WTC11 (cell line): ENCODE data around the gene MRPL9. TPM values are rescaled to one million over a fixed set of nuclear protein-coding genes. Genes with fewer than 3 reads are reported as not detected.

ENCODE experiments used
- ATAC-seq: fragments of 200-7000 bp; cut with Tn5 transposase; 2 replicates; pipeline ENCODE4 v1.10.0; 2021; ENCODE audit warnings: mild to moderate bottlenecking, moderate library complexity
- CTCF ChIA-PET: fragments of 300-600 bp; sonication (Branson Sonifier 250); formaldehyde crosslinking; loops from one replicate; lab custom pipeline; 2021; ENCODE audit warnings: antibody characterized with exemption; lab: Charles Lee
- POLR2A ChIA-PET: fragments of 350-600 bp; sonication (Branson Sonifier 250); formaldehyde crosslinking; loops from one replicate; lab custom pipeline; 2021; ENCODE audit warnings: antibody characterized with exemption; lab: Charles Lee
- DNase-seq: peaks from one replicate; pipeline ENCODE4 v3.0.0; 2021; ENCODE audit warnings: low spot score
- H3K27ac Mint-ChIP-seq: 2 replicates; pipeline ENCODE4 v1.8.0; 2021; ENCODE audit warnings: mixed read lengths
- H3K27me3 Mint-ChIP-seq: 2 replicates; pipeline ENCODE4 v1.8.0; 2021; ENCODE audit warnings: low read depth, mild to moderate bottlenecking, moderate library complexity, mixed read lengths
- H3K36me3 Mint-ChIP-seq: 2 replicates; pipeline ENCODE4 v1.8.0; 2021; ENCODE audit warnings: mixed read lengths
- H3K4me1 Mint-ChIP-seq: 2 replicates; pipeline ENCODE4 v1.8.0; 2022; ENCODE audit warnings: mixed read lengths
- H3K4me3 Mint-ChIP-seq: 2 replicates; pipeline ENCODE4 v1.8.0; 2021; ENCODE audit warnings: mild to moderate bottlenecking, moderate library complexity, mixed read lengths
- H3K9me3 Mint-ChIP-seq: 2 replicates; pipeline ENCODE4 v1.8.0; 2021; ENCODE audit warnings: mixed read lengths
- ARID4B ChIP-seq: sonication (generic); formaldehyde crosslinking; IDR thresholded peaks from 2 replicates; pipeline ENCODE4 v1.8.0; 2023; ENCODE audit warnings: missing genetic modification reagents, mild to moderate bottlenecking, borderline replicate concordance
- ATF3 ChIP-seq: sonication (generic); formaldehyde crosslinking; conservative IDR thresholded peaks from 2 replicates; pipeline ENCODE4 v1.8.1; 2022; ENCODE audit warnings: mild to moderate bottlenecking, missing genetic modification reagents
- ERG ChIP-seq: fragments of 250-450 bp; sonication (Bioruptor Pico); IDR thresholded peaks from 2 replicates; pipeline ENCODE4 v1.8.0; 2021; ENCODE audit warnings: mild to moderate bottlenecking
- ETV6 ChIP-seq: sonication (generic); formaldehyde crosslinking; IDR thresholded peaks from 2 replicates; pipeline ENCODE4 v1.8.1; 2022; ENCODE audit warnings: mild to moderate bottlenecking, missing genetic modification reagents
- FOXK1 ChIP-seq: sonication (generic); formaldehyde crosslinking; IDR thresholded peaks from 2 replicates; pipeline ENCODE4 v1.8.0; 2022; ENCODE audit warnings: mild to moderate bottlenecking, moderate library complexity, missing genetic modification reagents
- GTF2I ChIP-seq: fragments of 250-450 bp; sonication (Bioruptor Pico); conservative IDR thresholded peaks from 2 replicates; pipeline ENCODE4 v1.4.0; 2021; ENCODE audit warnings: mild to moderate bottlenecking
- IRF1 ChIP-seq: sonication (generic); formaldehyde crosslinking; IDR thresholded peaks from 2 replicates; pipeline ENCODE4 v1.8.0; 2023; ENCODE audit warnings: missing genetic modification reagents
- NR2C2 ChIP-seq: sonication (generic); formaldehyde crosslinking; IDR thresholded peaks from 2 replicates; pipeline ENCODE4 v1.8.0; 2022; ENCODE audit warnings: mild to moderate bottlenecking, missing genetic modification reagents
- TCF7 ChIP-seq: sonication (generic); formaldehyde crosslinking; IDR thresholded peaks from 2 replicates; pipeline ENCODE4 v1.8.0; 2022; ENCODE audit warnings: mild to moderate bottlenecking, low read depth, missing genetic modification reagents, moderate library complexity
- ZNF263 ChIP-seq: sonication (generic); formaldehyde crosslinking; IDR thresholded peaks from 2 replicates; pipeline ENCODE4 v1.8.1; 2022; ENCODE audit warnings: low read depth, mild to moderate bottlenecking, moderate library complexity, missing genetic modification reagents
- ZNF512 ChIP-seq: sonication (generic); formaldehyde crosslinking; IDR thresholded peaks from 2 replicates; pipeline ENCODE4 v1.8.1; 2022; ENCODE audit warnings: missing genetic modification reagents, borderline replicate concordance
- total RNA-seq: library from RNA; stranded (reverse); gene quantifications from 3 replicates; pipeline ENCODE4 v1.2.3, GENCODE V29; 2021

The MRPL9 gene
- total RNA-seq, 1 experiment from 2014 or later, result 99.3 TPM

- ChIA-PET POLR2A (no interaction called here), CTCF (interaction anchor here (1.1 kb wide), 1 partner anchor 93 kb away, joined by 4 read pairs; the partner anchor contains the start of gene CELF3)
- peak overlapping the region; percentile 55 for H3K27ac Mint-ChIP-seq
- no peak for TF ChIP-seq TCF7 (CRISPR knock-in tag)
- H3K27me3 Mint-ChIP-seq, result peaks cover 2% of the 10 kb centered on the region
- no peak overlapping the region for H3K4me3 Mint-ChIP-seq
- H3K9me3 Mint-ChIP-seq, result no peaks in the 10 kb centered on the region
- H3K4me1 Mint-ChIP-seq, result peaks cover 14% of the 10 kb centered on the region
- ATAC-seq (no peak), DNase-seq (no peak)
- H3K36me3 Mint-ChIP-seq, result no peaks in the 10 kb centered on the region
Observed at GRCh38 chr1:151809290-151809984, 46.1 kb upstream of the MRPL9 start.

- Mint-ChIP-seq H3K4me1 (peaks cover 12% of the 10 kb centered on the region), H3K27ac (no peak overlapping the region), H3K9me3 (no peaks in the 10 kb centered on the region), H3K4me3 (no peak overlapping the region), H3K27me3 (peaks cover 4% of the 10 kb centered on the region), H3K36me3 (no peaks in the 10 kb centered on the region)
- ChIA-PET CTCF (no interaction called here), POLR2A (no interaction called here)
- no peak for ATAC-seq
- no peak for DNase-seq
- TF ChIP-seq FOXK1 (CRISPR knock-in tag), result no peak
- no peak for TF ChIP-seq GTF2I (CRISPR knock-in tag)
- TF ChIP-seq ETV6 (CRISPR knock-in tag), result no peak
- TF ChIP-seq ERG (CRISPR knock-in tag), result no peak
- no peak for TF ChIP-seq ATF3 (CRISPR knock-in tag)
Observed at GRCh38 chr1:151807766-151808165, 44.5 kb upstream of the MRPL9 start.

GRCh38 chr1:151807131-151807530 is 43.8 kb upstream of the MRPL9 start:
- H3K4me1 Mint-ChIP-seq, result peaks cover 12% of the 10 kb centered on the region
- H3K36me3 Mint-ChIP-seq, result no peaks in the 10 kb centered on the region
- no peaks in the 10 kb centered on the region for H3K9me3 Mint-ChIP-seq
- DNase-seq (no peak), ATAC-seq (no peak)
- H3K27me3 Mint-ChIP-seq, result peaks cover 4% of the 10 kb centered on the region
- no peak overlapping the region for H3K4me3 Mint-ChIP-seq
- CTCF ChIA-PET, result interaction anchor here (1.5 kb wide), 1 partner anchor 29 kb away, joined by 5 read pairs; no protein-coding TSS in a partner anchor
- TF ChIP-seq ZNF263, result no peak
- no peak for TF ChIP-seq ZNF512 (CRISPR knock-in tag)
- no peak for TF ChIP-seq NR2C2 (CRISPR knock-in tag)
- TF ChIP-seq GTF2I (CRISPR knock-in tag), result no peak
- no peak for TF ChIP-seq ARID4B (CRISPR knock-in tag)
- no peak for TF ChIP-seq IRF1 (CRISPR knock-in tag)
- POLR2A ChIA-PET, result no interaction called here
- no peak overlapping the region for H3K27ac Mint-ChIP-seq
